HG03045 (cell line): Measurements from ENCODE around the gene KPTN.

Experiments
- ATAC-seq: cut with Tn5 transposase; IDR thresholded peaks from one replicate; pipeline ENCODE4 v1.9.1; 2021; ENCODE audit warnings: mild to moderate bottlenecking, moderate library complexity; ENCODE audit not compliant: unreplicated experiment

The KPTN gene

GRCh38 chr19:47471381-47471732 lies 12.7 kb downstream of the KPTN start:
- ATAC-seq, result no peak

GRCh38 chr19:47470447-47471195 lies 13.4 kb downstream of the KPTN start:
- ATAC-seq, result no peak

- ATAC-seq, result no peak
Observed at GRCh38 chr19:47469719-47470118, 14.3 kb downstream of the KPTN start.

GRCh38 chr19:47469363-47469700 lies 14.7 kb downstream of the KPTN start:
- ATAC-seq, result no peak

- ATAC-seq, result no peak
Observed at GRCh38 chr19:47467914-47468313, 16.1 kb downstream of the KPTN start.

GRCh38 chr19:47465957-47466356 lies 18.1 kb downstream of the KPTN start:
- no peak for ATAC-seq

GRCh38 chr19:47464675-47465419 lies 19.2 kb downstream of the KPTN start:
- ATAC-seq, result no peak

- no peak for ATAC-seq
Observed at GRCh38 chr19:47461876-47462275, 22.1 kb downstream of the KPTN start.

GRCh38 chr19:47459477-47459876 lies 24.5 kb downstream of the KPTN start:
- no peak for ATAC-seq

- ATAC-seq, result no peak
Observed at GRCh38 chr19:47458672-47459071, 25.3 kb downstream of the KPTN start.

- no peak for ATAC-seq
Observed at GRCh38 chr19:47456721-47457474, 27.1 kb downstream of the KPTN start.

- ATAC-seq, result no peak
Observed at GRCh38 chr19:47450478-47450877, 33.5 kb downstream of the KPTN start.

- no peak for ATAC-seq
Observed at GRCh38 chr19:47448360-47448727, 35.7 kb downstream of the KPTN start.

GRCh38 chr19:47447470-47448359 lies 36.3 kb downstream of the KPTN start:
- ATAC-seq, result no peak

- no peak for ATAC-seq
Observed at GRCh38 chr19:47446534-47447469, 37.2 kb downstream of the KPTN start.

GRCh38 chr19:47445937-47446402 lies 38.0 kb downstream of the KPTN start:
- ATAC-seq, result no peak

GRCh38 chr19:47445527-47445926 lies 38.5 kb downstream of the KPTN start:
- no peak for ATAC-seq

GRCh38 chr19:47444388-47444821 lies 39.6 kb downstream of the KPTN start:
- no peak for ATAC-seq

GRCh38 chr19:47443331-47443730 lies 40.7 kb downstream of the KPTN start:
- no peak for ATAC-seq

GRCh38 chr19:47438793-47439220 lies 45.2 kb downstream of the KPTN start:
- ATAC-seq, result no peak
